NCI-H460 (cell line): ENCODE measurements around the gene GRAMD2A. TPM values are rescaled to one million over a fixed set of nuclear protein-coding genes. Genes with fewer than 3 reads are reported as not detected.

ENCODE experiments used
- total RNA-seq: library from RNA; depleted of rRNA; stranded (reverse); fragments of >200 nt; shearing (Covaris generic); gene quantifications from 2 replicates; pipeline ENCODE4 v1.2.3, GENCODE V29; 2014; rRNA removed

The GRAMD2A gene
- total RNA-seq, 1 experiment from 2014 or later, result 0.25 TPM

Other genes with a start within 250 kb of the GRAMD2A start
- 16.8 and 19.6 TPM in 2 replicates for gene MYO9A, start 79.6 kb downstream of the GRAMD2A start, total RNA-seq
- 2.8 and 3.1 TPM in 2 replicates for gene SENP8, start 79.4 kb downstream of the GRAMD2A start, total RNA-seq
- 858 and 924 TPM in 2 replicates for gene PKM, start 33.4 kb upstream of the GRAMD2A start, total RNA-seq
- gene PARP6, start 74.8 kb upstream of the GRAMD2A start, total RNA-seq, result 31.4 and 36.9 TPM in 2 replicates
- 0.10 and 0.32 TPM in 2 replicates for gene CELF6, start 122.4 kb upstream of the GRAMD2A start, total RNA-seq
- 107 and 115 TPM in 2 replicates for gene HEXA, start 178.2 kb upstream of the GRAMD2A start, total RNA-seq
- not detected in 2 replicates for gene TMEM202, start 200.5 kb upstream of the GRAMD2A start, total RNA-seq